Progenitor cell of endocrine pancreas (in vitro differentiated cells): ENCODE data around the gene NLGN3. TPM values are rescaled to one million over a fixed set of nuclear protein-coding genes. Genes with fewer than 3 reads are reported as not detected.

Experiments
- DNase-seq: peaks from one replicate; pipeline ENCODE4 v3.0.0; 2021; ENCODE audit warnings: low spot score; ENCODE audit not compliant: unreplicated experiment
- H3K27ac Mint-ChIP-seq: 2 replicates; pipeline ENCODE4 v1.8.0; 2021; ENCODE audit warnings: mild to moderate bottlenecking, moderate library complexity, mixed read lengths
- H3K27me3 Mint-ChIP-seq: 2 replicates; pipeline ENCODE4 v1.8.0; 2021; ENCODE audit warnings: mixed read lengths
- H3K36me3 Mint-ChIP-seq: 2 replicates; pipeline ENCODE4 v1.8.0; 2022; ENCODE audit warnings: mixed read lengths; ENCODE audit not compliant: insufficient read depth
- H3K4me1 Mint-ChIP-seq: 2 replicates; pipeline ENCODE4 v1.8.0; 2021; ENCODE audit warnings: low read depth, mixed read lengths
- H3K4me3 Mint-ChIP-seq: 2 replicates; pipeline ENCODE4 v1.8.0; 2021; ENCODE audit warnings: low read depth, mild to moderate bottlenecking, moderate library complexity, mixed read lengths
- H3K9me3 Mint-ChIP-seq: 2 replicates; pipeline ENCODE4 v1.8.0; 2021; ENCODE audit warnings: low read depth, mixed read lengths
- total RNA-seq: library from RNA; stranded (reverse); gene quantifications from 2 replicates; pipeline ENCODE4 v1.2.1, GENCODE V29; 2021
- TF ChIP-seq, protein P1 (sequence below): fragments of 200-600 bp; sonication (generic); IDR thresholded peaks from one replicate; pipeline ENCODE4 v1.5.0; 2021; ENCODE audit warnings: antibody characterized with exemption, mild to moderate bottlenecking; ENCODE audit not compliant: unreplicated experiment

The NLGN3 gene
- total RNA-seq, 1 donor from 2014 or later, result 7.8 TPM

GRCh38 chrX:71164071-71164470, 19.4 kb downstream of the NLGN3 start:
- H3K4me1 Mint-ChIP-seq, result no peaks in the 10 kb centered on the region
- DNase-seq, result no peak
- no peak overlapping the region for H3K4me3 Mint-ChIP-seq
- TF ChIP-seq, protein P1, sequence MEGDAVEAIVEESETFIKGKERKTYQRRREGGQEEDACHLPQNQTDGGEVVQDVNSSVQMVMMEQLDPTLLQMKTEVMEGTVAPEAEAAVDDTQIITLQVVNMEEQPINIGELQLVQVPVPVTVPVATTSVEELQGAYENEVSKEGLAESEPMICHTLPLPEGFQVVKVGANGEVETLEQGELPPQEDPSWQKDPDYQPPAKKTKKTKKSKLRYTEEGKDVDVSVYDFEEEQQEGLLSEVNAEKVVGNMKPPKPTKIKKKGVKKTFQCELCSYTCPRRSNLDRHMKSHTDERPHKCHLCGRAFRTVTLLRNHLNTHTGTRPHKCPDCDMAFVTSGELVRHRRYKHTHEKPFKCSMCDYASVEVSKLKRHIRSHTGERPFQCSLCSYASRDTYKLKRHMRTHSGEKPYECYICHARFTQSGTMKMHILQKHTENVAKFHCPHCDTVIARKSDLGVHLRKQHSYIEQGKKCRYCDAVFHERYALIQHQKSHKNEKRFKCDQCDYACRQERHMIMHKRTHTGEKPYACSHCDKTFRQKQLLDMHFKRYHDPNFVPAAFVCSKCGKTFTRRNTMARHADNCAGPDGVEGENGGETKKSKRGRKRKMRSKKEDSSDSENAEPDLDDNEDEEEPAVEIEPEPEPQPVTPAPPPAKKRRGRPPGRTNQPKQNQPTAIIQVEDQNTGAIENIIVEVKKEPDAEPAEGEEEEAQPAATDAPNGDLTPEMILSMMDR, result no peak
- H3K9me3 Mint-ChIP-seq, result no peaks in the 10 kb centered on the region
- no peaks in the 10 kb centered on the region for H3K27me3 Mint-ChIP-seq
- H3K27ac Mint-ChIP-seq, result no peak overlapping the region
- no peaks in the 10 kb centered on the region for H3K36me3 Mint-ChIP-seq

DNA sequence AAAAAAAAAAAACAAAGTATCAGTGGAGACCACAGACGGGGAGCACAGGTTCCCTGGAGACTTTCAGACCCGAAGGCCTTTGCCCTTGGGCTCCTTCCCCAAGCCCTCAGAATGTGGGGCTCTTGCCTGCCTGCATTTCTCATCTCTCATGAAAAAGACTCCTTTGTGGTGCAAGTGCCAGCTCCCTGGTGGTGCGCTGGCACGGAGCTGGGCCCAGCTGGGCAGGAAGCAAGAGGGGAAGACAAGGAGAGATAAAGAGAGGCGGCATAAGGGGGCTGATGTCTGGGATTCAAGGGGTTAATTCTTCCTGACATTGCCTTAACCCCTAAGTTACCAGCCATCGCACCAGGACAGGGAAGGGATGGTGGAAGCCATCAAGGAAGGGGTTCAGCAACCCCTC, 21.8 kb downstream of the NLGN3 start:
- no peak overlapping the region for H3K27ac Mint-ChIP-seq
- H3K27me3 Mint-ChIP-seq, result no peaks in the 10 kb centered on the region
- TF ChIP-seq, protein P1, result no peak
- DNase-seq, result no peak
- no peak overlapping the region for H3K4me3 Mint-ChIP-seq
- H3K9me3 Mint-ChIP-seq, result peaks cover 4% of the 10 kb centered on the region
- H3K36me3 Mint-ChIP-seq, result peaks cover 2% of the 10 kb centered on the region
- H3K4me1 Mint-ChIP-seq, result peaks cover 2% of the 10 kb centered on the region

DNA sequence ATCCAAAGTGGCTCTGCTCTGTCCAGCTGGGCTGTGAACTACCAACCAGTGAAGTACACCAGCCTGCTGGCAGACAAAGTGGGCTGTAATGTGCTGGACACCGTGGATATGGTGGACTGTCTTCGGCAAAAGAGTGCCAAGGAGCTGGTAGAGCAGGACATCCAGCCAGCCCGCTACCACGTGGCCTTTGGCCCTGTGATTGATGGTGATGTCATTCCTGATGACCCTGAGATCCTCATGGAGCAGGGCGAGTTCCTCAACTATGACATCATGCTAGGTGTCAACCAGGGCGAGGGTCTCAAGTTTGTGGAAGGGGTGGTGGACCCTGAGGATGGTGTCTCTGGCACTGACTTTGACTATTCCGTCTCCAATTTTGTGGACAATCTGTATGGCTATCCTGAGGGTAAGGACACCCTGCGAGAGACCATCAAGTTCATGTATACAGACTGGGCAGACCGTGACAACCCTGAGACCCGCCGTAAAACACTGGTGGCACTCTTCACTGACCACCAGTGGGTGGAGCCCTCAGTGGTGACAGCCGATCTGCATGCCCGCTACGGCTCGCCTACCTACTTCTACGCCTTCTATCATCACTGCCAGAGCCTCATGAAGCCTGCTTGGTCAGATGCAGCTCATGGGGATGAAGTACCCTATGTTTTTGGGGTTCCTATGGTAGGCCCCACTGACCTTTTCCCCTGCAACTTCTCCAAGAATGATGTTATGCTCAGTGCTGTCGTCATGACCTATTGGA, 22.6 kb downstream of the NLGN3 start:
- peaks cover 4% of the 10 kb centered on the region for H3K4me1 Mint-ChIP-seq
- TF ChIP-seq, protein P1, result no peak
- H3K27me3 Mint-ChIP-seq, result no peaks in the 10 kb centered on the region
- peaks cover 2% of the 10 kb centered on the region for H3K36me3 Mint-ChIP-seq
- peaks cover 6% of the 10 kb centered on the region for H3K9me3 Mint-ChIP-seq
- no peak for DNase-seq
- no peak overlapping the region for H3K4me3 Mint-ChIP-seq
- no peak overlapping the region for H3K27ac Mint-ChIP-seq

DNA sequence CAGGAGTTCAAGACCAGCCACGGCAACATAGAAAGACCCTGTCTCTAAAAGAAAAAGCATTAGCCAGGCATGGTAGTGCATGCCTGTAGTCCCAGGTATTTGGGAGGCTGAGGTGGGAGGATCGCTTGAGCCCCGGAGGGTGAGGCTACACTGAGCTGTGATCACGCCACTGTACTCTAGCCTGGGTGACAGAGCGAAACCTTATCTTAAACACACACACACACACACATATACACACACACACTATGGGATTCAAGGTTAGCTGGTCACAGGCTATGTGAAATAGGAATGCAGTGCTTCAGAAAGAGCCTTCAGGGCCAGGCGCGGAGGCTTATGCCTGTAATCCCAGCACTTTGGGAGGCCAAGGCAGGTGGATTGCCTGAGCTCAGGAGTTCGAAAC, 23.5 kb downstream of the NLGN3 start:
- peaks cover 4% of the 10 kb centered on the region for H3K4me1 Mint-ChIP-seq
- no peak overlapping the region for H3K27ac Mint-ChIP-seq
- H3K27me3 Mint-ChIP-seq, result no peaks in the 10 kb centered on the region
- peaks cover 8% of the 10 kb centered on the region for H3K9me3 Mint-ChIP-seq
- no peak overlapping the region for H3K4me3 Mint-ChIP-seq
- no peak for DNase-seq
- H3K36me3 Mint-ChIP-seq, result peaks cover 2% of the 10 kb centered on the region
- TF ChIP-seq, protein P1, result no peak

GRCh38 chrX:71169586-71169985, 24.9 kb downstream of the NLGN3 start:
- H3K27ac Mint-ChIP-seq, result no peak overlapping the region
- no peak overlapping the region for H3K4me3 Mint-ChIP-seq
- no peaks in the 10 kb centered on the region for H3K27me3 Mint-ChIP-seq
- H3K9me3 Mint-ChIP-seq, result peaks cover 13% of the 10 kb centered on the region
- no peak for DNase-seq
- peaks cover 6% of the 10 kb centered on the region for H3K4me1 Mint-ChIP-seq
- TF ChIP-seq, protein P1, result no peak
- peaks cover 5% of the 10 kb centered on the region for H3K36me3 Mint-ChIP-seq
